Measurements from ENCODE around the gene PAX6. TPM values are rescaled to one million over a fixed set of nuclear protein-coding genes. Genes with fewer than 3 reads are reported as not detected.

PAX6 gene
- total and polyA plus RNA-seq, 2 of the 13 experiments (the other 11 are each of a cell fraction or from before 2014, with no cell fraction given): 0.15 to 1.1 TPM

DNA sequence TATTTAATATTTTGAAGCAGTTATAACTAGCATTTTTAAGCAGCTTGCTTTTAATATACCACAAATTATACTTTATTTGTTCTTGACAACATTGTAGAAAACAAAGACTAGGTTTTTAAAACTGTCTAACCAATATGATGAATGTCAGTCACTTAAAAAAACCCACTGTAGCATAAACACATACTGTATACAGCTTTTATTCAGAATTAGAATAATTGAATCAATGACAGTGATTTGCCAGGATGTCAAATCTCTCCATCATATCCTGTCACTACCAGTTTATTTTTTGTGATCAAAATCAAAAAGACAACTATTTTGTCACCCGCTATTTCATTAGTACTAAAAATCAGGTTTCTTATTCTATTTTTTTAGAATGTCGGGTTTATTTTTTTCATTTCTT lies 26.5 kb downstream of the PAX6 start:
- Histone ChIP-seq H4K20me1 (ENCODE audit: insufficient read depth, low read length) (no peaks in the 10 kb centered on the region), H3K27ac (ENCODE audit: extremely low read length, insufficient read depth, low read length) (no peak overlapping the region), H3K79me2 (ENCODE audit: insufficient read depth, low read length) (no peaks in the 10 kb centered on the region), H3K4me1 (ENCODE audit: insufficient read depth, low read length) (no peaks in the 10 kb centered on the region), H2AFZ (ENCODE audit: low read length) (no peak overlapping the region), H3K4me2 (ENCODE audit: low read depth, low read length) (no peak overlapping the region), H3K9me3 (ENCODE audit: low read length) (no peaks in the 10 kb centered on the region), H3K36me3 (replicated peaks in 1 of 2; ENCODE audit: control insufficient read depth in 1 of 2, insufficient read depth in 2 of 2, low read length in 2 of 2) (no peaks in the 10 kb centered on the region), H3K27me3 (ENCODE audit: control insufficient read depth in 1 of 2, insufficient read depth in 2 of 2, low read length in 2 of 2) (no peaks in the 10 kb centered on the region), H3K9ac (ENCODE audit: insufficient read depth, low read depth, low read length) (no peak overlapping the region), H3K4me3 (replicated peaks in 1 of 3; ENCODE audit: insufficient read depth in 1 of 3, low read depth in 2 of 3, low read length in 3 of 3) (no peak overlapping the region)
- FAIRE-seq: no peak
- DNase-seq (ENCODE audit: low spot score): no peak
- intact Hi-C loops (cut with micrococcal nuclease; ENCODE audit: unreplicated experiment): no loop called here
- POLR2A ChIA-PET: no interaction called here
- CTCF ChIA-PET (ENCODE audit: low intra/inter-chr PET ratio, low total read pairs): no interaction called here
- no peak for ATAC-seq
- in situ Hi-C loops (cut with HindIII; ENCODE audit: extremely low pct_ligation_motif_present, low pct_unique_long_range_greater_than_20kb): no loop called here
- no TSS peak for BruUV-seq (replicated peaks)
- no peak for TF ChIP-seq ZSCAN29 (CRISPR knock-in tag; conservative IDR thresholded peaks at IDR 0.05)
- no peak for TF ChIP-seq ATRX (CRISPR knock-in tag; IDR thresholded peaks at IDR 0.05; ENCODE audit: borderline replicate concordance)
- no peak for TF ChIP-seq ZNF773 (CRISPR knock-in tag; IDR thresholded peaks at IDR 0.05; ENCODE audit: borderline replicate concordance)
- no peak for TF ChIP-seq PAWR (CRISPR knock-in tag; IDR thresholded peaks at IDR 0.05; ENCODE audit: borderline replicate concordance)
- no peak for TF ChIP-seq SMYD3 (CRISPR knock-in tag; IDR thresholded peaks at IDR 0.05)
- no peak for TF ChIP-seq MYC (CRISPR knock-in tag; IDR thresholded peaks at IDR 0.05; ENCODE audit: borderline replicate concordance)
- TF ChIP-seq ZNF34 (CRISPR knock-in tag; IDR thresholded peaks at IDR 0.05; ENCODE audit: borderline replicate concordance): no peak
- TF ChIP-seq ZNF83 (CRISPR knock-in tag; IDR thresholded peaks at IDR 0.05; ENCODE audit: borderline replicate concordance): no peak
- no peak for TF ChIP-seq ZIK1 (CRISPR knock-in tag; IDR thresholded peaks at IDR 0.05; ENCODE audit: borderline replicate concordance, low read depth)
- no peak for TF ChIP-seq NCOA2 (CRISPR knock-in tag; IDR thresholded peaks at IDR 0.05)
- TF ChIP-seq SRSF4 (IDR thresholded peaks at IDR 0.05; ENCODE audit: low read depth, low read length, poor library complexity, severe bottlenecking): no peak
- WGBS (ENCODE audit: low lambda C conversion rate): 95% methylated on average over 2 of the region's 2 CpGs
